ENCODE measurements around the gene PPP2R3A.

PPP2R3A gene

DNA sequence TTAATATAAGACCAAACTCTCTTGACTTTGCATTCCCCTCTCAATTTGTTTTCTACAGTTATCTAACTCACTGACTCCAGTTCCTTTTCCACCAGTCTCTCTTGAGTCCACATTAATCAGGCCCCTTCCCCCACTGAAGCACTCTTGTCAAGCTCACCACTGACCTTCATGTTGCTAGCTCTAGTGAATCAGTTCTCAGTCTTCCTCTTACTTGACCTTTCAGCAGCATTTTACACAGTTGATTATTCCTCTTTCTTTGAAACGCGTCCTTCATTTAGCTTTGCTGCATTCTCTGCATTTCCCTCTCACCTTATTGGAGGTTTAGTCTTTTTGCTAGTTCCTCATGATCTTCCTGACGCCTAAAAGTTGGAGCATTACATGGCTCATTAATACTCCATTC lies 8.3 kb downstream of the PPP2R3A start:
- TF ChIP-seq FOXP2 (optimal IDR thresholded peaks at IDR 0.05; ENCODE audit: borderline replicate concordance, extremely low read depth, extremely low read length, insufficient read depth): no peak
- no peak for TF ChIP-seq POLR2AphosphoS5 (IDR thresholded peaks at IDR 0.05; ENCODE audit: low read depth, low read length)
- TF ChIP-seq, protein P1, sequence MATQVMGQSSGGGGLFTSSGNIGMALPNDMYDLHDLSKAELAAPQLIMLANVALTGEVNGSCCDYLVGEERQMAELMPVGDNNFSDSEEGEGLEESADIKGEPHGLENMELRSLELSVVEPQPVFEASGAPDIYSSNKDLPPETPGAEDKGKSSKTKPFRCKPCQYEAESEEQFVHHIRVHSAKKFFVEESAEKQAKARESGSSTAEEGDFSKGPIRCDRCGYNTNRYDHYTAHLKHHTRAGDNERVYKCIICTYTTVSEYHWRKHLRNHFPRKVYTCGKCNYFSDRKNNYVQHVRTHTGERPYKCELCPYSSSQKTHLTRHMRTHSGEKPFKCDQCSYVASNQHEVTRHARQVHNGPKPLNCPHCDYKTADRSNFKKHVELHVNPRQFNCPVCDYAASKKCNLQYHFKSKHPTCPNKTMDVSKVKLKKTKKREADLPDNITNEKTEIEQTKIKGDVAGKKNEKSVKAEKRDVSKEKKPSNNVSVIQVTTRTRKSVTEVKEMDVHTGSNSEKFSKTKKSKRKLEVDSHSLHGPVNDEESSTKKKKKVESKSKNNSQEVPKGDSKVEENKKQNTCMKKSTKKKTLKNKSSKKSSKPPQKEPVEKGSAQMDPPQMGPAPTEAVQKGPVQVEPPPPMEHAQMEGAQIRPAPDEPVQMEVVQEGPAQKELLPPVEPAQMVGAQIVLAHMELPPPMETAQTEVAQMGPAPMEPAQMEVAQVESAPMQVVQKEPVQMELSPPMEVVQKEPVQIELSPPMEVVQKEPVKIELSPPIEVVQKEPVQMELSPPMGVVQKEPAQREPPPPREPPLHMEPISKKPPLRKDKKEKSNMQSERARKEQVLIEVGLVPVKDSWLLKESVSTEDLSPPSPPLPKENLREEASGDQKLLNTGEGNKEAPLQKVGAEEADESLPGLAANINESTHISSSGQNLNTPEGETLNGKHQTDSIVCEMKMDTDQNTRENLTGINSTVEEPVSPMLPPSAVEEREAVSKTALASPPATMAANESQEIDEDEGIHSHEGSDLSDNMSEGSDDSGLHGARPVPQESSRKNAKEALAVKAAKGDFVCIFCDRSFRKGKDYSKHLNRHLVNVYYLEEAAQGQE (IDR thresholded peaks at IDR 0.05; ENCODE audit: insufficient read depth in 1 of 2, low read depth in 2 of 2, low read length in 2 of 2): no peak
- no peak for TF ChIP-seq TAF1 (IDR thresholded peaks at IDR 0.05; ENCODE audit: borderline replicate concordance, insufficient read depth, low read length)

DNA sequence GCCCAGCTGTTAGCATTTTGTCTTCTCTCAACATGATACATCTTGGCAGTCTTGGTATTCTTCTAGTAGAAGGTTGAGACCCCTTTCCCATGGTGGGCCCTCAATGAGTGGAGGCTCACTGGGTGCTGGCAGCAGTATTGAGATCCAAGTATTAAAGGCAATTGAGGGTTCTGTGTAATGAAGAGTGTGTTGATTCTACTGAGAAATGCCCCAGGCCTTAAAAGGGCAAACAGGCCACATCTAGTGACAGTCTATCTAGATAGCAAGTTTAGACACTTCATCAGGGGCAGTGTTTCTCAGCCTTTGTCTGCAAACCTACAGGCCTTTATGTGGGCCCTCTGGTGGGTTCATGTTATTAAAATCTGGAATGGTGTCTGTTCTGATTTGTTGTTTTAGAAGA lies 9.5 kb downstream of the PPP2R3A start:
- TF ChIP-seq FOXP2 (optimal IDR thresholded peaks at IDR 0.05; ENCODE audit: borderline replicate concordance, extremely low read depth, extremely low read length, insufficient read depth) (no peak), POLR2AphosphoS5 (IDR thresholded peaks at IDR 0.05; ENCODE audit: low read depth, low read length) (no peak), SIN3A (IDR thresholded peaks at IDR 0.05; ENCODE audit: borderline replicate concordance, insufficient read depth, low read length) (no peak), TAF1 (IDR thresholded peaks at IDR 0.05; ENCODE audit: borderline replicate concordance, insufficient read depth, low read length) (no peak)
- TF ChIP-seq, protein P1 (IDR thresholded peaks at IDR 0.05; ENCODE audit: insufficient read depth in 1 of 2, low read depth in 2 of 2, low read length in 2 of 2): no peak

DNA sequence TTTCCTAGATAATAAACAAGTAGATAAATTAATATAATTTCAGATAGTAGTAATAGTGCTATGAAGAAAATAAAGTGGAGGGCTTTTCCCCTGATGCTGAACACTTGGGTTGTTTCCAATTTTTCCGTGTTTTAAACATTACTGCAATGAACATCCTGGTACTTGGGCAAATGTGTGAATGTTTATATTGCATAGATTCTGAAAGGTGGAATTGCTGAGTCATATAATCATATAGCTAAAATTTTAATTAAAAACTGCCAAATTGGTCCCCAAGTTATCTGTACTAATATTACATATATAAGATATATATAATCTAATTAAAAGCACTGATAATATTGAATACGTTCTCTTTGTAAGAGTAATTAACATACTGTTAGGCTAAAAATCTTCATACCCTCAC lies 10.0 kb downstream of the PPP2R3A start:
- TF ChIP-seq POLR2AphosphoS5 (IDR thresholded peaks at IDR 0.05; ENCODE audit: low read depth, low read length): no peak
- TF ChIP-seq, protein P1 (IDR thresholded peaks at IDR 0.05; ENCODE audit: insufficient read depth in 1 of 2, low read depth in 2 of 2, low read length in 2 of 2): no peak

DNA sequence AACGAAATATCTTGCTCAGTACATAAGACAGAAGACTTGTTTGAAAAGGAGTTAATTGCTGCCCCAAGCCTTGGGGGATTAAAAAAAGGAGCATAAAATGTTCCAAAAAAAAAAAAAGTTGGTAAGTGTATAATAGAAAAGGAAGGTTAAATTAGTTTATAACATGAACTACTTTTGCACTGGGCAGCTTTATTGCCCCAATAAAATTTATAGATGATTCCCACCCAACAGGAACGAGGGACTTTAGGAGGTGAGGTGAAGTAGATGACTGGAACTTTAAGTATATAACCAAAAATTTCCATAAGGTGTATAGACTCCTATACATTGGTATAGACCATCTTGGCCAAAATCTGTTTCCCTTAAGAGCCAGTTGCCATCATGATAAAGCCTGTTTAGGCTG lies 14.8 kb downstream of the PPP2R3A start:
- TF ChIP-seq FOXP2 (optimal IDR thresholded peaks at IDR 0.05; ENCODE audit: borderline replicate concordance, extremely low read depth, extremely low read length, insufficient read depth) (no peak), POLR2AphosphoS5 (IDR thresholded peaks at IDR 0.05; ENCODE audit: low read depth, low read length) (no peak), TAF1 (IDR thresholded peaks at IDR 0.05; ENCODE audit: borderline replicate concordance, insufficient read depth, low read length) (no peak), SIN3A (IDR thresholded peaks at IDR 0.05; ENCODE audit: borderline replicate concordance, insufficient read depth, low read length) (no peak)
- TF ChIP-seq, protein P1 (IDR thresholded peaks at IDR 0.05; ENCODE audit: insufficient read depth in 1 of 2, low read depth in 2 of 2, low read length in 2 of 2): no peak

DNA sequence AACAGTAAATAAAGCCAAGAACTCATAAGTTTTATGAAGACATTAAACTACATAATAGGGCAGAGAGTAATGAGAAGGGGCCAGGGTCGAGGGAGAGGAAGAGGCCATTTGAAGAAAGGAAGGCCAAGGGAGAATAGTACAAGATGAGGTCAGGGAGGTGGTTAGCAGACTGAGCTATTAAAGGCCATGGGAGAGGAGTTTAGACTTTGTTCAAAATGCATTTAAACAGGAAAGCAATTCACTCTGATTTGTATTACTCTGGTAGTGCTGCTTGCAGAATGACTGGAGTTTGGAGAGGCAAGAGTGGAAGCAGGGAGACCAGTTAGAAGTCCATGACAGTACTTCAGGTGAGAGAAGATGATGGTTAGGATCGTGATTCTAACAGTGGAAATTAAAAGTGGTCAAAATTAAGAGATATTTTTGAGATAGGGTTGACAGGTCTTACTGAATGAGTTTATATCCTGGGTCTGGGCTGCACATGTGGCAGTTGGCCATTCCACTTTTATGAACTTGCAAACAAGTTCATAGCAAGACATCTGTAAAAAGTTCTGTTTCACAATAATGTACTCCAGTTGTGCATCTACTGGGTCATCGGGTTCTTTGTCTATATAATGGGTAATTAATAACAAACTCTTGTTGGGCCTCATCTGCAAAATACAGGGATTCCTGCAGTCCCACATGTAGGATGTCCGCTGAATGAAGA lies 16.3 kb downstream of the PPP2R3A start:
- TF ChIP-seq, protein P1 (IDR thresholded peaks at IDR 0.05; ENCODE audit: insufficient read depth in 1 of 2, low read depth in 2 of 2, low read length in 2 of 2): no peak
- no peak for TF ChIP-seq FOXP2 (optimal IDR thresholded peaks at IDR 0.05; ENCODE audit: borderline replicate concordance, extremely low read depth, extremely low read length, insufficient read depth)
